Measurements from ENCODE around the gene FOXF1. TPM values are rescaled to one million over a fixed set of nuclear protein-coding genes. Genes with fewer than 3 reads are reported as not detected.
A peak's percentile ranks its signal among the peaks of the same experiment; 100 is the strongest.

FOXF1 gene
- polyA plus RNA-seq (2013, experiment 1 of 2): 0.07 TPM
- polyA plus RNA-seq (2013, experiment 2 of 2): 0.03 TPM

DNA sequence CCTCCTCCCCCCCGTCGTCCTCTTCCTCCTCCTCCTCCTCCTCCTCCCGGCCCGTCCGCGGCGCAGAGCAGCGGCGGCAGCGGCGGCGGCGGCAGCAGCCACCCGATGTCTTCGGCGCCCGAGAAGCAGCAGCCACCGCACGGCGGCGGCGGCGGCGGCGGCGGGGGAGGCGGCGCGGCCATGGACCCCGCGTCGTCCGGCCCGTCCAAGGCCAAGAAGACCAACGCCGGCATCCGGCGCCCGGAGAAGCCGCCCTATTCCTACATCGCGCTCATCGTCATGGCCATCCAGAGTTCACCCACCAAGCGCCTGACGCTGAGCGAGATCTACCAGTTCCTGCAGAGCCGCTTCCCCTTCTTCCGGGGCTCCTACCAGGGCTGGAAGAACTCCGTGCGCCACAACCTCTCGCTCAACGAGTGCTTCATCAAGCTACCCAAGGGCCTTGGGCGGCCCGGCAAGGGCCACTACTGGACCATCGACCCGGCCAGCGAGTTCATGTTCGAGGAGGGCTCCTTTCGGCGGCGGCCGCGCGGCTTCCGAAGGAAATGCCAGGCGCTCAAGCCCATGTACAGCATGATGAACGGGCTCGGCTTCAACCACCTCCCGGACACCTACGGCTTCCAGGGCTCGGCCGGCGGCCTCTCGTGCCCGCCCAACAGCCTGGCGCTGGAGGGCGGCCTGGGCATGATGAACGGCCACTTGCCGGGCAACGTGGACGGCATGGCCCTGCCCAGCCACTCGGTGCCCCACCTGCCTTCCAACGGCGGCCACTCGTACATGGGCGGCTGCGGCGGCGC lies at the start of gene FOXF1:
TSS of gene FOXF1 (plus strand) at position 63 of the 797 bp plus-strand sequence. CDS start at position 106, 43 bp downstream.
- no peak within 1 kb of the TSS for H2BK120ac ChIP-seq (ENCODE audit: low read depth, low read length)
- no peak within 1 kb of the TSS for H3K18ac ChIP-seq (ENCODE audit: low read length)
- H4K8ac ChIP-seq (ENCODE audit: low read depth, low read length): no peak within 1 kb of the TSS
- H3K23ac ChIP-seq (ENCODE audit: low read length): no peak within 1 kb of the TSS
- peak within 1 kb of the TSS; percentile 57 for H3K9ac ChIP-seq (ENCODE audit: low read length)
- no peak within 1 kb of the TSS for H2BK5ac ChIP-seq (ENCODE audit: low read length)
- no CpG with 5 or more reads among the region's 89 CpGs for WGBS (ENCODE audit: extremely low coverage, insufficient coverage, low lambda C conversion rate)
- H3K4me3 ChIP-seq (ENCODE audit: low read length): peak within 1 kb of the TSS; percentile 18
- H3K27ac ChIP-seq (ENCODE audit: low read depth, low read length): no peak within 1 kb of the TSS
- no peak within 1 kb of the TSS for H4K5ac ChIP-seq (ENCODE audit: low read length)
- no peak within 1 kb of the TSS for H2AK5ac ChIP-seq (ENCODE audit: low read length)
- H3K79me1 ChIP-seq (ENCODE audit: low read length): no peaks in the 10 kb centered on the region
- no peaks in the 10 kb centered on the region for H3K36me3 ChIP-seq (ENCODE audit: control insufficient read depth, insufficient read depth, low read length)
- peaks cover 4% of the 10 kb centered on the region for H3K79me2 ChIP-seq (ENCODE audit: control insufficient read depth, insufficient read depth, low read length)
- no peak within 1 kb of the TSS for H3K4ac ChIP-seq (ENCODE audit: low read depth, low read length)
- peak within 1 kb of the TSS; percentile 79 for H3K56ac ChIP-seq (ENCODE audit: low read length)
- DNase-seq: peak; percentile 72
- H3K4me2 ChIP-seq (ENCODE audit: low read length): peak within 1 kb of the TSS; percentile 66
- H3K4me1 ChIP-seq (ENCODE audit: control insufficient read depth, low read depth, low read length): peaks cover 7% of the 10 kb centered on the region
- H2BK15ac ChIP-seq (replicated peaks; ENCODE audit: low read depth): no peak within 1 kb of the TSS
- peaks cover 62% of the 10 kb centered on the region for H3K27me3 ChIP-seq (ENCODE audit: insufficient read depth, low read length, poor library complexity)

GRCh38 chr16:86461037-86461436 lies 49.3 kb upstream of the FOXF1 start:
- Histone ChIP-seq H3K27me3 (ENCODE audit: insufficient read depth, low read length, poor library complexity) (no peaks in the 10 kb centered on the region), H2BK120ac (ENCODE audit: low read depth, low read length) (no peak overlapping the region), H3K4me1 (ENCODE audit: control insufficient read depth, low read depth, low read length) (no peaks in the 10 kb centered on the region), H3K56ac (ENCODE audit: low read length) (no peak overlapping the region), H3K9ac (ENCODE audit: low read length) (no peak overlapping the region), H2AK5ac (ENCODE audit: low read length) (no peak overlapping the region), H2BK15ac (replicated peaks; ENCODE audit: low read depth) (no peak overlapping the region), H3K23ac (ENCODE audit: low read length) (no peak overlapping the region), H4K8ac (ENCODE audit: low read depth, low read length) (no peak overlapping the region), H3K36me3 (ENCODE audit: control insufficient read depth, insufficient read depth, low read length) (no peaks in the 10 kb centered on the region), H3K4me2 (ENCODE audit: low read length) (no peak overlapping the region), H3K4ac (ENCODE audit: low read depth, low read length) (no peak overlapping the region), H3K4me3 (ENCODE audit: low read length) (no peak overlapping the region), H3K18ac (ENCODE audit: low read length) (no peak overlapping the region), H3K79me1 (ENCODE audit: low read length) (no peaks in the 10 kb centered on the region), H4K5ac (ENCODE audit: low read length) (no peak overlapping the region), H3K27ac (ENCODE audit: low read depth, low read length) (no peak overlapping the region), H2BK5ac (ENCODE audit: low read length) (no peak overlapping the region), H3K79me2 (ENCODE audit: control insufficient read depth, insufficient read depth, low read length) (no peaks in the 10 kb centered on the region)
- no peak for DNase-seq

DNA sequence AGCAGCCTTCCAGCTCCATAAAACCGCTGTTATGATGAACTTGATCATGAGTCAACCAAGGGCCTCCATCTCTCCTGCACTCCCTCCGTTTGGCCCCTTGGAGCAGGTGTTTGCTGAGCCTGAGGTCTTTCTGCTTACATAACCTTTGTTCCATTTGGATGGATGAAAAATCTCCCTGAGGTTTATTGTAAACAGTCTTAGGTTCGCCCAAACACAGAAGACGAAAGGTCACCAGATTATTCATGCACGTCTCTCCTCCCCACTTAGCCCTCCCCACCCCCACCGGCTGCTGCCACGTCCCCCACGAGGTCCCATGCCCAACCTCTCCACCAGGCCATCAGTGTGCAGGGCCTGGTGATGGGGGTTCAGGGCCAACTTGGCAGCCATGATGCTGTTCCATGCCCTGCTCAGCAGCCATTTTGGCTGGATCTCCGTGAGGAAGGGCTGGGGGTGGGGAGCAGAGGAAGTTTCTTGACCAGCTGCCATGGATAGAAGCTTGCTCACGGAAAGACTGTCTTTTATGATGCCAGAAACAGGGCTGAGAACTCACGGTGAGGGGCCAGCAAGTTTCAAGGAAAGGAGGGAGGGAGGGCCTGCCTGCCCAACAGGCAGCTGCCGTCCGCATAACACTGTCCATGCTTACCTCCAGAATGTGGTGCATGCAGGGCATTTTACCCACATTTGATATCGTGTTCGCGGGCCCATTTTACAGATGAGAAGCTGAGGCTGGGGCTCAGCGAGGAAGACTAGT lies 47.8 kb upstream of the FOXF1 start:
- no peak overlapping the region for H3K4me3 ChIP-seq (ENCODE audit: low read length)
- H4K5ac ChIP-seq (ENCODE audit: low read length): no peak overlapping the region
- no peak overlapping the region for H3K27ac ChIP-seq (ENCODE audit: low read depth, low read length)
- no peak overlapping the region for H4K8ac ChIP-seq (ENCODE audit: low read depth, low read length)
- H2BK5ac ChIP-seq (ENCODE audit: low read length): no peak overlapping the region
- no peaks in the 10 kb centered on the region for H3K79me1 ChIP-seq (ENCODE audit: low read length)
- H3K18ac ChIP-seq (ENCODE audit: low read length): no peak overlapping the region
- no peak overlapping the region for H2BK15ac ChIP-seq (replicated peaks; ENCODE audit: low read depth)
- DNase-seq: no peak
- H3K36me3 ChIP-seq (ENCODE audit: control insufficient read depth, insufficient read depth, low read length): no peaks in the 10 kb centered on the region
- no peak overlapping the region for H2AK5ac ChIP-seq (ENCODE audit: low read length)
- no peak overlapping the region for H3K56ac ChIP-seq (ENCODE audit: low read length)
- H2BK120ac ChIP-seq (ENCODE audit: low read depth, low read length): no peak overlapping the region
- H3K4ac ChIP-seq (ENCODE audit: low read depth, low read length): no peak overlapping the region
- no peak overlapping the region for H3K4me2 ChIP-seq (ENCODE audit: low read length)
- no peaks in the 10 kb centered on the region for H3K79me2 ChIP-seq (ENCODE audit: control insufficient read depth, insufficient read depth, low read length)
- WGBS (ENCODE audit: extremely low coverage, insufficient coverage, low lambda C conversion rate): no CpG with 5 or more reads among the region's 17 CpGs
- H3K9ac ChIP-seq (ENCODE audit: low read length): no peak overlapping the region
- no peak overlapping the region for H3K23ac ChIP-seq (ENCODE audit: low read length)
- no peaks in the 10 kb centered on the region for H3K4me1 ChIP-seq (ENCODE audit: control insufficient read depth, low read depth, low read length)
- no peaks in the 10 kb centered on the region for H3K27me3 ChIP-seq (ENCODE audit: insufficient read depth, low read length, poor library complexity)

DNA sequence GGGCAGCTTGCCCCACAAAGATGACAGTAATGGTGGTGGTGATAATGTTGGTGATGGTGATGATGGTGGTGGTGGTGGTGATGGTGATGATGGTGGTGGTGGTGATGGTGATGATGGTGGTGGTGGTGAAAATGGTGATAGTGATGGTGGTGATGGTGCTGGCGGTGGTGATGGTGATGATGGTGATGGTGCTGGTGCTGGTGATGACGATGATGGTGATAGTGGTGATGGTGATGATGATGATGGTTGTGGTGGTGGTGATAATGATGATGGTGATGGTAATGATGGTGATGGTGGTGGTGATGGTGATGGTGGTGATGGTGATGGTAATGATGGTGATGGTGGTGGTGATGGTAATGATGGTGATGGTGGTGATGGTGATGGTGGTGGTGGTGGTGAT lies 46.3 kb upstream of the FOXF1 start:
- Histone ChIP-seq H2BK120ac (ENCODE audit: low read depth, low read length) (no peak overlapping the region), H3K4ac (ENCODE audit: low read depth, low read length) (no peak overlapping the region), H3K23ac (ENCODE audit: low read length) (no peak overlapping the region), H3K79me1 (ENCODE audit: low read length) (no peaks in the 10 kb centered on the region), H3K18ac (ENCODE audit: low read length) (no peak overlapping the region), H3K4me1 (ENCODE audit: control insufficient read depth, low read depth, low read length) (no peaks in the 10 kb centered on the region), H4K8ac (ENCODE audit: low read depth, low read length) (no peak overlapping the region), H3K4me3 (ENCODE audit: low read length) (no peak overlapping the region), H4K5ac (ENCODE audit: low read length) (no peak overlapping the region), H3K36me3 (ENCODE audit: control insufficient read depth, insufficient read depth, low read length) (no peaks in the 10 kb centered on the region), H2BK5ac (ENCODE audit: low read length) (no peak overlapping the region), H3K27me3 (ENCODE audit: insufficient read depth, low read length, poor library complexity) (no peaks in the 10 kb centered on the region), H2BK15ac (replicated peaks; ENCODE audit: low read depth) (no peak overlapping the region), H3K56ac (ENCODE audit: low read length) (no peak overlapping the region), H3K27ac (ENCODE audit: low read depth, low read length) (no peak overlapping the region), H3K79me2 (ENCODE audit: control insufficient read depth, insufficient read depth, low read length) (no peaks in the 10 kb centered on the region), H3K9ac (ENCODE audit: low read length) (no peak overlapping the region), H3K4me2 (ENCODE audit: low read length) (no peak overlapping the region), H2AK5ac (ENCODE audit: low read length) (no peak overlapping the region)
- no CpG with 5 or more reads among the region's 2 CpGs for whole genome bisulfite sequencing (ENCODE audit: extremely low coverage, insufficient coverage, low lambda C conversion rate)
- no peak for DNase-seq

- WGBS (ENCODE audit: extremely low coverage, insufficient coverage, low lambda C conversion rate): no CpG with 5 or more reads among the region's 2 CpGs
Measured at GRCh38 chr16:86465434-86465833, 44.9 kb upstream of the FOXF1 start.

More at GRCh38 chr16:86465434-86465833, 44.9 kb upstream of the FOXF1 start:
- Histone ChIP-seq H4K8ac (ENCODE audit: low read depth, low read length) (no peak overlapping the region), H2AK5ac (ENCODE audit: low read length) (no peak overlapping the region), H3K4ac (ENCODE audit: low read depth, low read length) (no peak overlapping the region), H3K4me1 (ENCODE audit: control insufficient read depth, low read depth, low read length) (no peaks in the 10 kb centered on the region), H3K4me3 (ENCODE audit: low read length) (no peak overlapping the region), H2BK5ac (ENCODE audit: low read length) (no peak overlapping the region), H2BK15ac (replicated peaks; ENCODE audit: low read depth) (no peak overlapping the region), H3K27ac (ENCODE audit: low read depth, low read length) (no peak overlapping the region), H3K23ac (ENCODE audit: low read length) (no peak overlapping the region), H3K18ac (ENCODE audit: low read length) (no peak overlapping the region), H3K4me2 (ENCODE audit: low read length) (no peak overlapping the region), H2BK120ac (ENCODE audit: low read depth, low read length) (no peak overlapping the region), H3K36me3 (ENCODE audit: control insufficient read depth, insufficient read depth, low read length) (no peaks in the 10 kb centered on the region), H3K9ac (ENCODE audit: low read length) (no peak overlapping the region), H3K79me2 (ENCODE audit: control insufficient read depth, insufficient read depth, low read length) (no peaks in the 10 kb centered on the region), H3K27me3 (ENCODE audit: insufficient read depth, low read length, poor library complexity) (no peaks in the 10 kb centered on the region), H3K56ac (ENCODE audit: low read length) (no peak overlapping the region), H4K5ac (ENCODE audit: low read length) (no peak overlapping the region), H3K79me1 (ENCODE audit: low read length) (no peaks in the 10 kb centered on the region)
- no peak for DNase-seq
